ENCODE data around the gene VAMP1. TPM values are rescaled to one million over a fixed set of nuclear protein-coding genes. Genes with fewer than 3 reads are reported as not detected.

VAMP1 gene
- total and polyA plus RNA-seq, 2 of the 4 experiments (the other 2 are of a cell fraction): 7.2 to 21.9 TPM

DNA sequence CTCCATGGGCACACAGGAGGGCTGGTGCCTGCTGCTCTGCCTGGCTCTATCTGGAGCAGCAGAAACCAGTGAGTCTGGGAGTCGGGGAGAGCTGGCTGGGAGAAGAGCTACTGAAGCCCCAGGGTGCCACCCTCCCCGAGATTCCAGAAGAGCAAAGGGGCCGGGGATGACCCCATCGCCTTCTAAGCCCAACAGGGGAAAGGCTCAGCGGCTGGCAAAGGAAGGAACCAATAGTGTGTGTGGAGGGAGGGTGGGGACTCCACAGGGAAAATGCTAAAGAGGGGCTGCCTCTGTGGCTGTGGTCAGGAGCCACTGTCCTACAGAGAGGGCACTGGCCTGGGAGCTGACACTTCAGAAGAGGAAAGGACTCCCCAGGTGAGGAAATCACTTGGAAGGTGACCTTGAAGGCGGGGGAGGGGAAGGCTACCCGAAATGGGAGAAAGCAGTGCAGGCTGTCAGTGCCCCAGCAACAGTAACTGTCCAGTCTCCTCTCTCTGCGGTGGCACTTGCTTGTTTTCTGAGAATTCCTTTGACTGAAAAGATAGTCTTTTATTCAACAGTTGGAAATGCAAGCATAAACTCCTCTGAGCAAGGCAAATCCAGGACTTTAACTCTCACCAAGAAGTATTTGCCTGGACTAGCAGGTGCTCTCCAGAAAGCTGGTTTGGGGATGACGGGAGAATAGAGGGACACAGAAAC lies 18.1 kb downstream of the VAMP1 start:
- no TSS peak for BruUV-seq (replicated peaks)
- in situ Hi-C loops (cut with MboI; ENCODE audit: low sequenced_read_pairs): loop anchor here (25.0 kb wide), 1 partner anchor 265 kb away; no protein-coding TSS in a partner anchor
- Histone ChIP-seq H3K4me2 (ENCODE audit: low read depth, low read length) (peak overlapping the region; percentile 87), H4K5ac (ENCODE audit: low read depth, low read length) (peak overlapping the region; percentile 99), H2BK15ac (ENCODE audit: low read depth, low read length) (peak overlapping the region; percentile 64; the same call in 2 of the 3 replicates), H3K23ac (ENCODE audit: low read depth, low read length) (peak overlapping the region; percentile 99), H3K27me3 (ENCODE audit: control insufficient read depth, insufficient read depth, low read length) (no peaks in the 10 kb centered on the region), H3K79me1 (ENCODE audit: low read depth in 1 of 2, low read length in 2 of 2) (peaks cover 16 to 37% of the 10 kb centered on the region in 2 experiments), H4K20me1 (ENCODE audit: insufficient read depth, low read length) (no peaks in the 10 kb centered on the region), H4K8ac (ENCODE audit: low read depth in 2 of 2, low read length in 2 of 2) (peak overlapping the region; percentile 94 to 100), H3K56ac (ENCODE audit: extremely low read depth, insufficient read depth, low read length) (peak overlapping the region; percentile 96), H3K4ac (ENCODE audit: low read depth, low read length) (peak overlapping the region; percentile 100), H3K14ac (replicated peaks; ENCODE audit: low read depth, low read length) (peak overlapping the region; percentile 99), H4K91ac (ENCODE audit: insufficient read depth, low read depth, low read length) (peak overlapping the region; percentile 99), H3K4me1 (ENCODE audit: control insufficient read depth, insufficient read depth, low read length) (peaks cover 16% of the 10 kb centered on the region), H3K4me3 (ENCODE audit: insufficient read depth, low read depth, low read length) (peak overlapping the region; percentile 57), H3K9me3 (ENCODE audit: control insufficient read depth, insufficient read depth, low read length) (no peaks in the 10 kb centered on the region), H3K36me3 (ENCODE audit: control insufficient read depth, insufficient read depth, low read length) (peaks cover 4% of the 10 kb centered on the region), H3K9me1 (ENCODE audit: insufficient read depth, low read length) (peaks cover 20% of the 10 kb centered on the region), H2BK20ac (ENCODE audit: low read depth, low read length) (peak overlapping the region; percentile 77), H2BK120ac (ENCODE audit: low read depth, low read length) (peak overlapping the region; percentile 95), H2BK5ac (ENCODE audit: low read depth, low read length, poor library complexity, severe bottlenecking) (peak overlapping the region; percentile 96), H2AFZ (replicated peaks; ENCODE audit: low read length, poor library complexity) (peak overlapping the region; percentile 95), H2AK5ac (ENCODE audit: low read depth, low read length) (peak overlapping the region; percentile 99), H2AK9ac (replicated peaks; ENCODE audit: low read depth, low read length, poor library complexity) (peak overlapping the region; percentile 98), H3K27ac (ENCODE audit: insufficient read depth, low read length) (peak overlapping the region; percentile 98), H3K9ac (ENCODE audit: low read depth, low read length) (peak overlapping the region; percentile 94), H3K18ac (ENCODE audit: low read depth, low read length) (peak overlapping the region; percentile 95)
- dilution Hi-C loops (cut with HindIII; ENCODE audit: low sequenced_read_pairs, unreplicated experiment): no loop called here
- DNase-seq (no peak), ATAC-seq (ENCODE audit: low read depth) (peak; percentile 30)
- no peak for TF ChIP-seq BHLHE40 (IDR thresholded peaks at IDR 0.05; ENCODE audit: low read depth, low read length)
- TF ChIP-seq RCOR1 (IDR thresholded peaks at IDR 0.05; ENCODE audit: insufficient replicate concordance, low read length): no peak
- TF ChIP-seq RFX5 (IDR thresholded peaks at IDR 0.05; ENCODE audit: low read depth, low read length): no peak
- no peak for TF ChIP-seq CEBPB (IDR thresholded peaks at IDR 0.05; ENCODE audit: low read depth, low read length)
- TF ChIP-seq MAFK (IDR thresholded peaks at IDR 0.05; ENCODE audit: low read depth, low read length): no peak
- TF ChIP-seq POLR2A (IDR thresholded peaks at IDR 0.05; ENCODE audit: low read depth, low read length): no peak
- 30% methylated on average over 3 of the region's 9 CpGs; no CpG with 5 or more reads in 1 of the 2 experiments for WGBS, 2 experiments (ENCODE audit: extremely low coverage in 2 of 2, insufficient read length in 1 of 2)
- ChIA-PET CTCF (interaction anchor here (1.3 kb wide), 1 partner anchor 13 kb away, joined by 6 read pairs; no protein-coding TSS in a partner anchor), POLR2A (ENCODE audit: unreplicated experiment) (no interaction called here)
- intact Hi-C loops (cut with micrococcal nuclease): no loop called here
